Measurements from ENCODE around the gene DBF4B. TPM values are rescaled to one million over a fixed set of nuclear protein-coding genes. Genes with fewer than 3 reads are reported as not detected.

DBF4B gene
- total and polyA plus RNA-seq, 2 of the 13 experiments (the other 11 are each of a cell fraction or from before 2014, with no cell fraction given): 11.7 to 13.2 TPM

GRCh38 chr17:44774271-44775135 is 66.0 kb downstream of the DBF4B start (continued):
- no peak for TF ChIP-seq MLXIP (CRISPR knock-in tag; IDR thresholded peaks at IDR 0.05; ENCODE audit: borderline replicate concordance)
- TF ChIP-seq ZNF33B (CRISPR knock-in tag; IDR thresholded peaks at IDR 0.05): no peak
- no peak for TF ChIP-seq ZNF646 (CRISPR knock-in tag; IDR thresholded peaks at IDR 0.05)
- TF ChIP-seq TFDP2 (CRISPR knock-in tag; IDR thresholded peaks at IDR 0.05): peak; percentile 63; the same call in 1 of the 2 replicates
- no peak for TF ChIP-seq CCDC6 (CRISPR knock-in tag; IDR thresholded peaks at IDR 0.05)
- no peak; the same call in 1 of the 2 replicates for TF ChIP-seq ZNF451 (CRISPR knock-in tag; IDR thresholded peaks at IDR 0.05)
- TF ChIP-seq ZNF616 (CRISPR knock-in tag; IDR thresholded peaks at IDR 0.05; ENCODE audit: low read depth): no peak
- TF ChIP-seq KLF15 (CRISPR knock-in tag; IDR thresholded peaks at IDR 0.05; ENCODE audit: borderline replicate concordance): no peak
- no peak for TF ChIP-seq BRD4 (CRISPR knock-in tag; IDR thresholded peaks at IDR 0.05)
- 0 out of 2 replicates have a peak, but pooled peaks have one; percentile 46 for TF ChIP-seq ZNF510 (CRISPR knock-in tag; IDR thresholded peaks at IDR 0.05; ENCODE audit: low read depth)
- TF ChIP-seq NFRKB (IDR thresholded peaks at IDR 0.05): no peak
- no peak for TF ChIP-seq SMYD3 (CRISPR knock-in tag; IDR thresholded peaks at IDR 0.05)
- no peak for TF ChIP-seq ZNF562 (CRISPR knock-in tag; IDR thresholded peaks at IDR 0.05; ENCODE audit: borderline replicate concordance)
- TF ChIP-seq RBAK (CRISPR knock-in tag; IDR thresholded peaks at IDR 0.05): peak; percentile 67; the same call in 1 of the 2 replicates

Data from HepG2 (cell line).